Gastrocnemius medialis (tissue), 4 donors: ENCODE results near the gene EIF4EBP2.

Source experiments
- POLR2A ChIP-seq, 2 donors: fragments of 450-650 bp; IDR thresholded peaks; one replicate each; pipeline ENCODE4 v1.6.1; 2017; ENCODE audit warnings: antibody characterized with exemption in 2 of 2, mild to moderate bottlenecking in 2 of 2, moderate library complexity in 2 of 2
- TF ChIP-seq, protein P1 (sequence below), 5 experiments: fragments of 450-650 bp in 3 of 5; fragments of 200-600 bp in 2 of 5; sonication (generic) in 2 of 5; IDR thresholded peaks in 4 of 5; conservative IDR thresholded peaks in 1 of 5; 1 replicate in 4 of 5; 2 replicates in 1 of 5; pipeline ENCODE4 v1.5.1; 2016 to 2019; ENCODE audit warnings: antibody characterized with exemption in 5 of 5, mild to moderate bottlenecking in 3 of 5, moderate library complexity in 3 of 5

GRCh38 chr10:70476249-70477035 lies 72.5 kb downstream of the EIF4EBP2 start:
- TF ChIP-seq, protein P1, sequence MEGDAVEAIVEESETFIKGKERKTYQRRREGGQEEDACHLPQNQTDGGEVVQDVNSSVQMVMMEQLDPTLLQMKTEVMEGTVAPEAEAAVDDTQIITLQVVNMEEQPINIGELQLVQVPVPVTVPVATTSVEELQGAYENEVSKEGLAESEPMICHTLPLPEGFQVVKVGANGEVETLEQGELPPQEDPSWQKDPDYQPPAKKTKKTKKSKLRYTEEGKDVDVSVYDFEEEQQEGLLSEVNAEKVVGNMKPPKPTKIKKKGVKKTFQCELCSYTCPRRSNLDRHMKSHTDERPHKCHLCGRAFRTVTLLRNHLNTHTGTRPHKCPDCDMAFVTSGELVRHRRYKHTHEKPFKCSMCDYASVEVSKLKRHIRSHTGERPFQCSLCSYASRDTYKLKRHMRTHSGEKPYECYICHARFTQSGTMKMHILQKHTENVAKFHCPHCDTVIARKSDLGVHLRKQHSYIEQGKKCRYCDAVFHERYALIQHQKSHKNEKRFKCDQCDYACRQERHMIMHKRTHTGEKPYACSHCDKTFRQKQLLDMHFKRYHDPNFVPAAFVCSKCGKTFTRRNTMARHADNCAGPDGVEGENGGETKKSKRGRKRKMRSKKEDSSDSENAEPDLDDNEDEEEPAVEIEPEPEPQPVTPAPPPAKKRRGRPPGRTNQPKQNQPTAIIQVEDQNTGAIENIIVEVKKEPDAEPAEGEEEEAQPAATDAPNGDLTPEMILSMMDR (IDR thresholded peaks at IDR 0.05 in 4 of 5, conservative IDR thresholded peaks at IDR 0.05 in 1 of 5): no peak
- no peak for TF ChIP-seq POLR2A (IDR thresholded peaks at IDR 0.05)
